ENCODE results near the gene DNASE2B. TPM values are rescaled to one million over a fixed set of nuclear protein-coding genes. Genes with fewer than 3 reads are reported as not detected.
"Not testable (repeated sequence)": the region's sequence is repeated elsewhere in the genome, so short reads cannot be mapped to it uniquely, and the experiment has no call there.

DNASE2B gene
- total and polyA plus RNA-seq, 7 experiments from 2014 or later, result not detected

GRCh38 chr1:84442256-84442655, 44.0 kb downstream of the DNASE2B start:
- Mint-ChIP-seq H3K9me3 (peaks cover 0 to 12% (median 0%) of the 10 kb centered on the region in 11 donors), H3K36me3 (peaks cover 0 to 18% (median 4%) of the 10 kb centered on the region in 5 donors), H3K4me3 (peak overlapping the region; percentile 14 to 66 (median 41)), H3K27ac (peak overlapping the region in 5 of 9 donors; percentile 35 to 81 (median 72)), H3K27me3 (peaks cover 0 to 16% (median 11%) of the 10 kb centered on the region in 5 donors), H3K4me1 (peaks cover 5 to 24% (median 16%) of the 10 kb centered on the region in 7 donors)
- no peak overlapping the region for H3K4me3 ChIP-seq (ENCODE audit: low read length)
- CTCF ChIA-PET, result interaction anchor here (0.6 to 2.8 kb wide), 28 partner anchors 9 to 510 kb away, joined by 3 to 37 read pairs (median 4); partner anchors contain the start of genes CTBS, GNG5, PRKACB and SPATA1
- no peak overlapping the region for H3K27ac ChIP-seq (ENCODE audit: low read depth, low read length)
- intact Hi-C loops (cut with micrococcal nuclease), result loop anchor here (1.0 to 2.0 kb wide), 13 partner anchors 9 to 494 kb away; partner anchors contain the start of genes CTBS (in 2 of the 2), GNG5 (in 2 of the 2), RPF1 (in 2 of the 2) and SPATA1 (in 2 of the 2)
- peaks cover 10 to 21% of the 10 kb centered on the region in 2 donors for H3K4me1 ChIP-seq (ENCODE audit: control insufficient read depth in 2 of 2, insufficient read depth in 2 of 2, low read length in 2 of 2)
- DNase-seq (peak in 7 of 9 donors; percentile 51 to 77 (median 66)), ATAC-seq (peak; percentile 99)
- POLR2A ChIA-PET, result interaction anchor here (0.6 to 1.8 kb wide), 7 partner anchors 38 to 493 kb away, joined by 3 to 12 read pairs (median 5); partner anchors contain the start of genes CTBS, GNG5, PRKACB and SPATA1
- H3K9me3 ChIP-seq (ENCODE audit: control insufficient read depth in 2 of 3, low read length in 3 of 3), result no peaks in the 10 kb centered on the region
- H3K36me3 ChIP-seq (ENCODE audit: control insufficient read depth in 2 of 3, insufficient read depth in 3 of 3, low read length in 3 of 3), result no peaks in the 10 kb centered on the region
- no peaks in the 10 kb centered on the region for H3K27me3 ChIP-seq (ENCODE audit: control insufficient read depth in 2 of 2, insufficient read depth in 2 of 2, low read length in 2 of 2)

- H3K4me3 Mint-ChIP-seq, result peak overlapping the region in 6 of 10 donors; percentile 17 to 54 (median 40)
- intact Hi-C loops (cut with micrococcal nuclease), result loop anchor here (1.0 to 2.0 kb wide), 13 partner anchors 10 to 493 kb away; partner anchors contain the start of genes CTBS (in 2 of the 2), GNG5 (in 2 of the 2), RPF1 (in 2 of the 2) and SPATA1 (in 2 of the 2)
- H3K27ac ChIP-seq (ENCODE audit: low read depth, low read length), result not testable (repeated sequence)
Measured at GRCh38 chr1:84442747-84443646, 44.7 kb downstream of the DNASE2B start.

GRCh38 chr1:84448704-84449103, 50.4 kb downstream of the DNASE2B start:
- POLR2A ChIA-PET, result not testable (repeated sequence)

More at GRCh38 chr1:84442747-84443646, 44.7 kb downstream of the DNASE2B start:
- ChIA-PET POLR2A (interaction anchor here (0.6 to 1.8 kb wide), 9 partner anchors 36 to 493 kb away, joined by 3 to 12 read pairs (median 4); partner anchors contain the start of genes CTBS, GNG5, PRKACB and RPF1), CTCF (interaction anchor here (0.6 to 2.8 kb wide), 29 partner anchors 9 to 511 kb away, joined by 3 to 37 read pairs (median 4); partner anchors contain the start of genes CTBS, GNG5, PRKACB and SPATA1)
- not testable (repeated sequence) for H3K27me3 ChIP-seq (ENCODE audit: control insufficient read depth in 2 of 2, insufficient read depth in 2 of 2, low read length in 2 of 2); H3K36me3 ChIP-seq (ENCODE audit: control insufficient read depth in 2 of 3, insufficient read depth in 3 of 3, low read length in 3 of 3); H3K4me3 ChIP-seq (ENCODE audit: low read length); H3K9me3 ChIP-seq (ENCODE audit: control insufficient read depth in 2 of 3, low read length in 3 of 3)
- H3K27ac Mint-ChIP-seq, result peak overlapping the region in 6 of 9 donors; percentile 35 to 81 (median 59)
- DNase-seq (peak in 2 of 9 donors; percentile 11 to 43), ATAC-seq (peak; percentile 53)
- peaks cover 10 to 14% of the 10 kb centered on the region in 2 donors for H3K4me1 ChIP-seq (ENCODE audit: control insufficient read depth in 2 of 2, insufficient read depth in 2 of 2, low read length in 2 of 2)
- H3K9me3 Mint-ChIP-seq, result peaks cover 0 to 14% (median 0%) of the 10 kb centered on the region in 11 donors
- peaks cover 0 to 18% (median 4%) of the 10 kb centered on the region in 5 donors for H3K36me3 Mint-ChIP-seq
- peaks cover 0 to 19% (median 12%) of the 10 kb centered on the region in 5 donors for H3K27me3 Mint-ChIP-seq
- peaks cover 5 to 24% (median 16%) of the 10 kb centered on the region in 7 donors for H3K4me1 Mint-ChIP-seq

GRCh38 chr1:84450910-84451309, 52.6 kb downstream of the DNASE2B start:
- peaks cover 0 to 2% (median under 1%) of the 10 kb centered on the region in 5 donors for H3K36me3 Mint-ChIP-seq
- Histone ChIP-seq H3K9me3 (ENCODE audit: control insufficient read depth in 2 of 3, low read length in 3 of 3) (no peaks in the 10 kb centered on the region), H3K27me3 (ENCODE audit: control insufficient read depth in 2 of 2, insufficient read depth in 2 of 2, low read length in 2 of 2) (no peaks in the 10 kb centered on the region), H3K4me1 (ENCODE audit: control insufficient read depth in 2 of 2, insufficient read depth in 2 of 2, low read length in 2 of 2) (no peaks in the 10 kb centered on the region), H3K4me3 (ENCODE audit: low read length) (no peak overlapping the region), H3K36me3 (ENCODE audit: control insufficient read depth in 2 of 3, insufficient read depth in 3 of 3, low read length in 3 of 3) (no peaks in the 10 kb centered on the region), H3K27ac (ENCODE audit: low read depth, low read length) (no peak overlapping the region)
- intact Hi-C loops (cut with micrococcal nuclease), result no loop called here
- H3K27ac Mint-ChIP-seq, result no peak overlapping the region
- no peak for DNase-seq
- ChIA-PET POLR2A (no interaction called here), CTCF (no interaction called here)
- peaks cover 0 to 8% (median 0%) of the 10 kb centered on the region in 11 donors for H3K9me3 Mint-ChIP-seq
- no peak overlapping the region for H3K4me3 Mint-ChIP-seq
- H3K4me1 Mint-ChIP-seq, result peaks cover 0 to 2% (median 0%) of the 10 kb centered on the region in 7 donors
- peak; percentile 84 for ATAC-seq
- peaks cover 10 to 31% (median 11%) of the 10 kb centered on the region in 5 donors for H3K27me3 Mint-ChIP-seq

More at GRCh38 chr1:84448704-84449103, 50.4 kb downstream of the DNASE2B start:
- H3K4me3 ChIP-seq (ENCODE audit: low read length); CTCF ChIA-PET; intact Hi-C loops (cut with micrococcal nuclease); H3K27ac Mint-ChIP-seq; DNase-seq; H3K9me3 ChIP-seq (ENCODE audit: control insufficient read depth in 2 of 3, low read length in 3 of 3); H3K4me3 Mint-ChIP-seq; ATAC-seq; H3K27ac ChIP-seq (ENCODE audit: low read depth, low read length); H3K36me3 ChIP-seq (ENCODE audit: control insufficient read depth in 2 of 3, insufficient read depth in 3 of 3, low read length in 3 of 3); H3K4me1 ChIP-seq (ENCODE audit: control insufficient read depth in 2 of 2, insufficient read depth in 2 of 2, low read length in 2 of 2); H3K27me3 ChIP-seq (ENCODE audit: control insufficient read depth in 2 of 2, insufficient read depth in 2 of 2, low read length in 2 of 2); H3K4me1 Mint-ChIP-seq: not testable (repeated sequence)
- Mint-ChIP-seq H3K9me3 (peaks cover 0 to 15% (median 0%) of the 10 kb centered on the region in 11 donors), H3K27me3 (peaks cover 5 to 31% (median 17%) of the 10 kb centered on the region in 5 donors), H3K36me3 (peaks cover 0 to 14% (median 4%) of the 10 kb centered on the region in 5 donors)

- no peaks in the 10 kb centered on the region for H3K27me3 ChIP-seq (ENCODE audit: control insufficient read depth in 2 of 2, insufficient read depth in 2 of 2, low read length in 2 of 2)
- intact Hi-C loops (cut with micrococcal nuclease), result no loop called here
- no peak overlapping the region for H3K4me3 ChIP-seq (ENCODE audit: low read length)
- H3K27ac Mint-ChIP-seq, result no peak overlapping the region
- DNase-seq (no peak), ATAC-seq (no peak)
- H3K4me3 Mint-ChIP-seq, result no peak overlapping the region
- CTCF ChIA-PET, result interaction anchor here (0.8 kb wide), 1 partner anchor 10 kb away, joined by 5 read pairs; no protein-coding TSS in a partner anchor
- H3K9me3 ChIP-seq (ENCODE audit: control insufficient read depth in 2 of 3, low read length in 3 of 3), result no peaks in the 10 kb centered on the region
- H3K36me3 Mint-ChIP-seq, result no peaks in the 10 kb centered on the region
- no peaks in the 10 kb centered on the region for H3K36me3 ChIP-seq (ENCODE audit: control insufficient read depth in 2 of 3, insufficient read depth in 3 of 3, low read length in 3 of 3)
- no peaks in the 10 kb centered on the region for H3K4me1 ChIP-seq (ENCODE audit: control insufficient read depth in 2 of 2, insufficient read depth in 2 of 2, low read length in 2 of 2)
- H3K27me3 Mint-ChIP-seq, result peaks cover 9 to 32% (median 11%) of the 10 kb centered on the region in 5 donors
- peaks cover 0 to 2% (median 0%) of the 10 kb centered on the region in 7 donors for H3K4me1 Mint-ChIP-seq
- H3K9me3 Mint-ChIP-seq, result peaks cover 0 to 4% (median 0%) of the 10 kb centered on the region in 11 donors
- H3K27ac ChIP-seq (ENCODE audit: low read depth, low read length), result no peak overlapping the region
- POLR2A ChIA-PET, result no interaction called here
Measured at GRCh38 chr1:84452436-84452835, 54.2 kb downstream of the DNASE2B start.

- H3K9me3 Mint-ChIP-seq, result no peaks in the 10 kb centered on the region
- no peaks in the 10 kb centered on the region for H3K36me3 Mint-ChIP-seq
- POLR2A ChIA-PET, result no interaction called here
- H3K4me1 Mint-ChIP-seq, result peaks cover 0 to 2% (median 0%) of the 10 kb centered on the region in 7 donors
- CTCF ChIA-PET, result no interaction called here
- no peak for DNase-seq
- intact Hi-C loops (cut with micrococcal nuclease), result no loop called here
- ATAC-seq, result no peak
- peaks cover 24 to 46% (median 39%) of the 10 kb centered on the region in 5 donors for H3K27me3 Mint-ChIP-seq
- no peak overlapping the region for H3K4me3 Mint-ChIP-seq
- H3K4me3 ChIP-seq (ENCODE audit: low read length), result no peak overlapping the region
- peaks cover 0 to 1% of the 10 kb centered on the region in 2 donors for H3K27me3 ChIP-seq (ENCODE audit: control insufficient read depth in 2 of 2, insufficient read depth in 2 of 2, low read length in 2 of 2)
- H3K27ac Mint-ChIP-seq, result no peak overlapping the region
- no peaks in the 10 kb centered on the region for H3K4me1 ChIP-seq (ENCODE audit: control insufficient read depth in 2 of 2, insufficient read depth in 2 of 2, low read length in 2 of 2)
- no peak overlapping the region for H3K27ac ChIP-seq (ENCODE audit: low read depth, low read length)
- no peaks in the 10 kb centered on the region for H3K9me3 ChIP-seq (ENCODE audit: control insufficient read depth in 2 of 3, low read length in 3 of 3)
- no peaks in the 10 kb centered on the region for H3K36me3 ChIP-seq (ENCODE audit: control insufficient read depth in 2 of 3, insufficient read depth in 3 of 3, low read length in 3 of 3)
Measured at GRCh38 chr1:84462118-84462517, 63.8 kb downstream of the DNASE2B start.
